Activated CD4-positive, alpha-beta T cell treated with anti-CD3 and anti-CD28 coated beads, Interleukin-2, amount 50 U/mL, for 24 hours (primary cell): ENCODE results near the gene NPHP4.

ENCODE experiments used
- DNase-seq, 2 donors: peaks; one replicate each; pipeline ENCODE4 v3.0.0-alpha.2; 2020; ENCODE audit warnings: low read depth in 1 of 2, low spot score in 1 of 2

The NPHP4 gene

GRCh38 chr1:5914676-5915365 is 77.4 kb downstream of the NPHP4 start:
- DNase-seq, result no peak

- no peak for DNase-seq
These were observed 78.3 kb downstream of the NPHP4 start for GRCh38 chr1:5913876-5914275.

GRCh38 chr1:5913078-5913845 is 79.0 kb downstream of the NPHP4 start:
- no peak for DNase-seq

GRCh38 chr1:5911871-5912271 is 80.4 kb downstream of the NPHP4 start:
- DNase-seq, result no peak

GRCh38 chr1:5911157-5911556 is 81.1 kb downstream of the NPHP4 start:
- DNase-seq, result no peak

GRCh38 chr1:5910666-5911065 is 81.6 kb downstream of the NPHP4 start:
- DNase-seq, result no peak

GRCh38 chr1:5910276-5910620 is 82.0 kb downstream of the NPHP4 start:
- no peak for DNase-seq

GRCh38 chr1:5909576-5910275 is 82.5 kb downstream of the NPHP4 start:
- DNase-seq, result no peak

GRCh38 chr1:5908461-5909375 is 83.5 kb downstream of the NPHP4 start:
- no peak for DNase-seq

- no peak for DNase-seq
These were observed 84.3 kb downstream of the NPHP4 start for GRCh38 chr1:5907966-5908365.

- DNase-seq, result no peak
These were observed 84.8 kb downstream of the NPHP4 start for GRCh38 chr1:5907386-5907785.

GRCh38 chr1:5906966-5907365 is 85.3 kb downstream of the NPHP4 start:
- no peak for DNase-seq

GRCh38 chr1:5906116-5906515 is 86.1 kb downstream of the NPHP4 start:
- no peak for DNase-seq

GRCh38 chr1:5905436-5905835 is 86.8 kb downstream of the NPHP4 start:
- DNase-seq, result no peak

GRCh38 chr1:5904551-5904950 is 87.7 kb downstream of the NPHP4 start:
- no peak for DNase-seq

GRCh38 chr1:5903680-5904079 is 88.5 kb downstream of the NPHP4 start:
- no peak for DNase-seq

- DNase-seq, result no peak
These were observed 89.2 kb downstream of the NPHP4 start for GRCh38 chr1:5903031-5903430.

GRCh38 chr1:5901841-5902240 is 90.4 kb downstream of the NPHP4 start:
- DNase-seq, result no peak

GRCh38 chr1:5901150-5901549 is 91.1 kb downstream of the NPHP4 start:
- no peak for DNase-seq

GRCh38 chr1:5898266-5898665 is 94.0 kb downstream of the NPHP4 start:
- DNase-seq, result no peak
